Measurements from ENCODE around the gene RILPL2. TPM values are rescaled to one million over a fixed set of nuclear protein-coding genes. Genes with fewer than 3 reads are reported as not detected.
A peak's percentile ranks its signal among the peaks of the same experiment; 100 is the strongest.

The RILPL2 gene
- total and polyA plus RNA-seq, 2 of the 13 experiments (the other 11 are each of a cell fraction or from before 2014, with no cell fraction given): 2.7 to 8.1 TPM

- TF ChIP-seq ZNF407 (CRISPR knock-in tag; IDR thresholded peaks at IDR 0.05; ENCODE audit: not compliant biosample characterization) (no peak), GABPB1 (CRISPR knock-in tag; IDR thresholded peaks at IDR 0.05) (no peak; the same call in 1 of the 2 replicates), PITX1 (CRISPR knock-in tag; IDR thresholded peaks at IDR 0.05) (no peak), ZNF382 (CRISPR knock-in tag; IDR thresholded peaks at IDR 0.05; ENCODE audit: borderline replicate concordance) (no peak), ZNF44 (CRISPR knock-in tag; IDR thresholded peaks at IDR 0.05) (no peak), RFXAP (CRISPR knock-in tag; IDR thresholded peaks at IDR 0.05; ENCODE audit: borderline replicate concordance) (no peak), THRA (CRISPR knock-in tag; IDR thresholded peaks at IDR 0.05; ENCODE audit: borderline replicate concordance) (no peak), ZBTB2 (CRISPR knock-in tag; IDR thresholded peaks at IDR 0.05; ENCODE audit: low read depth) (0 out of 2 replicates have a peak, but pooled peaks have one; percentile 5), ZNF264 (CRISPR knock-in tag; IDR thresholded peaks at IDR 0.05) (no peak), SMAD3 (CRISPR knock-in tag; IDR thresholded peaks at IDR 0.05) (no peak), SP5 (CRISPR knock-in tag; IDR thresholded peaks at IDR 0.05; ENCODE audit: borderline replicate concordance, low read depth) (peak; percentile 11; the same call in 1 of the 2 replicates)
Measured at GRCh38 chr12:123388177-123388950, 48.1 kb downstream of the RILPL2 start (continued).

Data from HepG2 (cell line).